Prostate gland (tissue), 2 donors: ENCODE results near the gene C18orf63. TPM values are rescaled to one million over a fixed set of nuclear protein-coding genes. Genes with fewer than 3 reads are reported as not detected.

ENCODE experiments used
- DNase-seq: peaks from one replicate; pipeline ENCODE4 v3.0.0-alpha.2; 2019; ENCODE audit warnings: low spot score
- H3K27ac ChIP-seq, 2 donors: fragments of 200-600 bp; sonication (generic); 2 replicates each; pipeline ENCODE4 v1.5.1; 2017 to 2019
- H3K27me3 ChIP-seq: fragments of 200-600 bp; sonication (generic); replicated peaks from 2 replicates; pipeline ENCODE4 v1.5.1; 2019; ENCODE audit not compliant: insufficient read depth
- H3K36me3 ChIP-seq, 2 donors: fragments of 200-600 bp; sonication (generic); 1 replicate in 1 of 2; 2 replicates in 1 of 2; pipeline versions ENCODE4 v1.5.1 to v1.8.1; 2017 to 2019
- H3K4me1 ChIP-seq: fragments of 200-600 bp; sonication (generic); replicated peaks from 2 replicates; pipeline ENCODE4 v1.5.1; 2019
- H3K4me3 ChIP-seq, 2 donors: fragments of 200-600 bp; sonication (generic); 2 replicates each; pipeline ENCODE4 v1.5.1; 2017 to 2019
- H3K9me3 ChIP-seq: fragments of 200-600 bp; sonication (generic); 2 replicates; pipeline ENCODE4 v1.5.1; 2017
- POLR2A ChIP-seq: fragments of 450-650 bp; IDR thresholded peaks from one replicate; pipeline ENCODE4 v1.6.1; 2016; ENCODE audit warnings: antibody characterized with exemption, mild to moderate bottlenecking
- POLR2AphosphoS5 ChIP-seq: sonication (generic); formaldehyde crosslinking; IDR thresholded peaks from one replicate; pipeline ENCODE4 v1.6.1; 2017; ENCODE audit warnings: antibody characterized with exemption
- WGBS: methylation state at CpG from one replicate; pipeline ENCODE4 v1.1.5; 2018; 5-methylcytosine and 5-hydroxymethylcytosine counted together
- intact Hi-C: fragments of 100-400 bp; cut with DNase I; formaldehyde crosslinking; loops from one replicate; pipeline ENCODE4 v1.14.2; 2022
- total RNA-seq, 2 donors: library from RNA; depleted of rRNA; stranded (reverse); fragments of >200 nt; gene quantifications; one replicate each; pipeline ENCODE4 v1.1.0, GENCODE V29; 2016
- TF ChIP-seq, protein P1 (sequence below), 4 experiments: fragments of 200-600 bp in 2 of 4; fragments of 450-650 bp in 2 of 4; sonication (generic) in 2 of 4; IDR thresholded peaks; 1 replicate in 3 of 4; 2 replicates in 1 of 4; pipeline ENCODE4 v1.5.1; 2016 to 2019; ENCODE audit warnings: antibody characterized with exemption in 4 of 4, mild to moderate bottlenecking in 2 of 4, moderate library complexity in 2 of 4

C18orf63 gene
- 1 to 10 TPM in 1 of 2 donors, not detected in 1; 4.7 TPM for total RNA-seq

DNA sequence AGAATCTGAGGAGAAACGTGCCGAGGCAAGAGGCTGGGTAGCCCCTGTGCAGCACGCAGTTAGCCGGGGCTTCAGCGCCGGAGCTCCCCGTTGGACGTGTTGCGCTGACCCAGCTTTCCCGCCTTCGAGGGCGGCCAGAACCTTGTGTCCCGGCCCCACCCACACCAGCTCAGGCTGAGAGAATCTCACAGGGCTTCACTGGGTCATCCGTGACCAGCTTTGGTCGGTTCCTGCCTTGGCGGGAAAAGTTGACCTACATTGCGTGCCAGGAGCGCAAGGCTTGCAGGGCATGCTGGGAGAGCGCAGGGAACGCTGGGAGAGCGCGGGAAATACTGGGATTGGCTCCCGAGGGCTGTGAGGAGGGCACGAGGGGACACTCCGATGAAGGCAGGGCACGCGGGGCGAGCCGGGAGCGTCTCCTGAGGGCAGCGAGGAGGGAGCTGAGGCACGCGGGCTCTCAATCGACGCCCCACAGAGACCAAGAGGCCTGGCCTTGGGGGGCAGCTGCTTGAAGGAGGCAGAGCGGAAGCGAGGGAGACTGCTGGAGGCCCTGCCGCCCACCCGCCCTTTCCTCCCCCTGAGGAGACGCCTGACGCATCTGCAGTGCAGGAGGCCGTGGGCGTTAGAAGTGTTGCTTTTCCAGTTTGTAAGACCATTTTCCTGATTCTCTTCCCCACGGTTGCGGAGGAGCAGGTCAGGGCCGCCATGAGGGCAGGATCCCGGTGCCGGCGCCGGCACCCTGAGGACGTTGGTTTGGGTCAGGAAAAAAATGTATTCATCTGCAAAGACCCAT is at the start of gene C18orf63:
C18orf63 (plus strand) TSS at position 376 of the 793 bp plus-strand sequence. CDS start 2,027 bp downstream, outside the sequence.
- Histone ChIP-seq H3K27ac (no peak within 1 kb of the TSS), H3K27me3 (no peaks in the 10 kb centered on the region), H3K9me3 (no peaks in the 10 kb centered on the region), H3K4me1 (no peaks in the 10 kb centered on the region), H3K4me3 (no peak within 1 kb of the TSS), H3K36me3 (no peaks in the 10 kb centered on the region)
- no peak for DNase-seq
- intact Hi-C loops: no loop called here
- TF ChIP-seq, protein P1, sequence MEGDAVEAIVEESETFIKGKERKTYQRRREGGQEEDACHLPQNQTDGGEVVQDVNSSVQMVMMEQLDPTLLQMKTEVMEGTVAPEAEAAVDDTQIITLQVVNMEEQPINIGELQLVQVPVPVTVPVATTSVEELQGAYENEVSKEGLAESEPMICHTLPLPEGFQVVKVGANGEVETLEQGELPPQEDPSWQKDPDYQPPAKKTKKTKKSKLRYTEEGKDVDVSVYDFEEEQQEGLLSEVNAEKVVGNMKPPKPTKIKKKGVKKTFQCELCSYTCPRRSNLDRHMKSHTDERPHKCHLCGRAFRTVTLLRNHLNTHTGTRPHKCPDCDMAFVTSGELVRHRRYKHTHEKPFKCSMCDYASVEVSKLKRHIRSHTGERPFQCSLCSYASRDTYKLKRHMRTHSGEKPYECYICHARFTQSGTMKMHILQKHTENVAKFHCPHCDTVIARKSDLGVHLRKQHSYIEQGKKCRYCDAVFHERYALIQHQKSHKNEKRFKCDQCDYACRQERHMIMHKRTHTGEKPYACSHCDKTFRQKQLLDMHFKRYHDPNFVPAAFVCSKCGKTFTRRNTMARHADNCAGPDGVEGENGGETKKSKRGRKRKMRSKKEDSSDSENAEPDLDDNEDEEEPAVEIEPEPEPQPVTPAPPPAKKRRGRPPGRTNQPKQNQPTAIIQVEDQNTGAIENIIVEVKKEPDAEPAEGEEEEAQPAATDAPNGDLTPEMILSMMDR (IDR thresholded peaks at IDR 0.05): no peak
- TF ChIP-seq POLR2AphosphoS5: no peak
- no peak for TF ChIP-seq POLR2A
- 95% methylated on average over 50 of the region's 51 CpGs for WGBS

DNA sequence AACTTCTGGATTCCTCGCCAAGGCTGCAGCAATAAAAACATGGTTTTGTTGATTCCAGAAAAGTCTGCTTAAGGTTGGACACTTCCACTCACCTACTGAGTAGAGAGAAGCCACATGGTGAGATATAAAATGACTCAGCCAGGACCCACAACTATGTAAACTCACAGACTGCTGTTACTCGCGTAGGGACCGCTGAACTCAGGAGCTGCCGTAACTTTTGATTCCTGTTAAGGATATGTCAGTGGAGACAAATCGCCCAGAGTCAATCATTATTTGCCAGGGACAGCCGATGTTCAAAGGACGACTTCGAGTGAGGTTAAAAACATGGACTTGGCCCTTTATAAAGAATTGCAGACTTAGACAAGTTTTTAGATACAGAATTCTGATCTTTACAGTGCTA is 49.5 kb upstream of the C18orf63 start:
- 74% methylated on average over 9 of the region's 9 CpGs for WGBS
- H3K36me3 ChIP-seq: no peaks in the 10 kb centered on the region
- DNase-seq: no peak

DNA sequence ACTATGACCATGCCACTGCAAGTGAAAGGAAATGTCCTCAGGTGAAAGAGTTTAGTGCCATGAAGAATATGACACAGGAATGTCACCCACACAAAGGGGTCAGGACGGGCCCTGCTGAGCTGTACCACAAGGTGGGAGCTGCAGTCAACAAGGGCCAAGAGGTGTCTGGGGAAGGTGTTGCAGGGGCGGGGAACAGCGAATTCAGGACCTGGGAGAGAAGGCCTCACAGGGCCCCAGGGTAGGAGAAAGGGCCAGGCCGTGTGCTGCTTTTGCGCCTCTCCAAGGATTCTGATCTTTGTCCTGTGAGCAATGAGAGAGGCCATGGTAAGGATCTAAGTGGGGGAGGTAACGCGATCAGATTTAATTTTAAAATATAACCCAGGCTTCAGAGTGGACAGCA is 47.5 kb upstream of the C18orf63 start:
- Histone ChIP-seq H3K36me3 (no peaks in the 10 kb centered on the region), H3K9me3 (no peaks in the 10 kb centered on the region), H3K27me3 (no peaks in the 10 kb centered on the region), H3K4me3 (no peak overlapping the region), H3K27ac (no peak overlapping the region), H3K4me1 (no peaks in the 10 kb centered on the region)
- DNase-seq: no peak
- TF ChIP-seq POLR2AphosphoS5: no peak
- TF ChIP-seq POLR2A: no peak
- TF ChIP-seq, protein P1 (IDR thresholded peaks at IDR 0.05): no peak
- intact Hi-C loops: no loop called here
- 97% methylated on average over 7 of the region's 7 CpGs for WGBS

More for the DNA sequence above, 49.5 kb upstream of the C18orf63 start:
- Histone ChIP-seq H3K27me3 (no peaks in the 10 kb centered on the region), H3K4me1 (no peaks in the 10 kb centered on the region), H3K27ac (no peak overlapping the region), H3K9me3 (no peaks in the 10 kb centered on the region), H3K4me3 (no peak overlapping the region)
- intact Hi-C loops: no loop called here
- TF ChIP-seq POLR2A: no peak
- TF ChIP-seq, protein P1 (IDR thresholded peaks at IDR 0.05): no peak
- no peak for TF ChIP-seq POLR2AphosphoS5

DNA sequence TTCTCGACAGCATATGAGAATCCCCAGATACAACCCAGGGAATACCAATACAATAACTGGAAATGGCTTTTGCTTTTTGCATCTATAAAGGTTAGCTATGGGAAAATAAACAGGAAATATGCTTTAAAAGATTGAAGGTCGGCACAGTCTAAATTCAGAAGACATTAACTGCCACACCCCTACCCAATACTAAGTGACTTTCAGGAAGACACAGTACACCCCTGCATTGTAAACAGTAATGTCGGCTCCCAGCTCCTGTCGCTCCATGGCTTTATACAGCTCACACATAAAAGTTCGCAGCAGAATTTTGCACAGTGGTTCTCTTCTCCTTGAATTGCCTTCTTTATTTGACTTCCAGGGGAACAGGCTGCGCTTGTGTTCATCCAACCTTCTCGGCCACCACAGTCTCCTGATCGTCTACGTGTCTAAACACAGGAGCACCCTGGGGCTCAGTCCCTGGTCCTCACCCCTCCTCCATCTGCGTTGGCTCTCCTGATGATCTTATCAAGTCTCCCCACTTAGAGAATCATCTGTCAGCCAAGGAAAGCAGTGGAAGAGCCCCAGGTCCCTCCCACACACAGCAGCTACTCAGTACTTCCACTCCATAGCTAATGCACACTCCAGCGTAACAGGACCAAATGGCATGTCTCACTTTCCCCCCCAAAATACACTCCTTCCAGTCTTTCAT is 46.6 kb upstream of the C18orf63 start:
- H3K4me3 ChIP-seq: no peak overlapping the region
- WGBS: 32% methylated on average over 11 of the region's 11 CpGs
- no peaks in the 10 kb centered on the region for H3K9me3 ChIP-seq
- TF ChIP-seq POLR2AphosphoS5 (no peak), POLR2A (no peak)
- TF ChIP-seq, protein P1 (IDR thresholded peaks at IDR 0.05): no peak
- no peaks in the 10 kb centered on the region for H3K36me3 ChIP-seq
- intact Hi-C loops: no loop called here
- H3K27ac ChIP-seq: no peak overlapping the region
- DNase-seq: no peak
- H3K27me3 ChIP-seq: no peaks in the 10 kb centered on the region
- no peaks in the 10 kb centered on the region for H3K4me1 ChIP-seq
